Mucosa of stomach (tissue), 1 donor: ENCODE data around the gene OR10H5.
"Not testable (repeated sequence)": the region's sequence is repeated elsewhere in the genome, so short reads cannot be mapped to it uniquely, and the experiment has no call there.

Experiments used
- H3K27me3 ChIP-seq: one replicate; pipeline ENCODE4 v1.7.0; 2013; ENCODE audit warnings: mild to moderate bottlenecking, low read length; ENCODE audit not compliant: control insufficient read depth, insufficient read depth
- H3K36me3 ChIP-seq: one replicate; pipeline ENCODE4 v1.7.0; 2013; ENCODE audit warnings: low read length; ENCODE audit not compliant: control insufficient read depth, insufficient read depth
- H3K4me1 ChIP-seq: one replicate; pipeline ENCODE4 v1.7.0; 2013; ENCODE audit warnings: mild to moderate bottlenecking, low read length; ENCODE audit not compliant: control insufficient read depth, insufficient read depth
- H3K4me3 ChIP-seq: one replicate; pipeline ENCODE4 v1.7.0; 2013; ENCODE audit warnings: low read length
- H3K9ac ChIP-seq: one replicate; pipeline ENCODE4 v1.7.0; 2013; ENCODE audit warnings: mild to moderate bottlenecking, low read length, moderate library complexity
- H3K9me3 ChIP-seq: one replicate; pipeline ENCODE4 v1.7.0; 2013; ENCODE audit warnings: mild to moderate bottlenecking, low read length, moderate library complexity; ENCODE audit not compliant: control insufficient read depth
- donor health status: Pancreatic carcinoma.

OR10H5 gene

DNA sequence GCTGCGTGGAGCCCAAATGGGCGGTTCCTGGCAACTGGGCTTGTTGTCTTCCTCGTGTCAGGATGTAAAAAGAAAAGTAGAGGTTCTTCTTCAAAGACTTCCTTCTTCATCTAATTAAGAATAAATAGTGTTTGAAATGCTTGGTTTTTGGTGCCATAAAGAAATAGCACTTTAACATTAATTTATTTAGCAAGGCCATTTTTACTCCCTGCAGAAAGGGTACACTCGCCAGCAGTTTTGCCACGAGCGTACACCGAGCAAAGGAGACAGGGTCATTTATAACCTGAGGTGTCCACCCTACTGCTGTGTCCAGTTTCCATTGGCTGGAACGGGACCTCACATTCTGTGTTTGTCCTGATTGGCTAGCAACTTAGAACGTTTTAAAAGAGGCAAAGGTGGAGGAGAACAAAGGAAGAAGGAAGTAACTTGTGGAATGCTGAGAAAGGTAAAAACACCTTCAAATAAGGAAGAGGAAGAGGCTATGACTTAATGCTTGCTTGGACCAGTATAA is 49.8 kb downstream of the OR10H5 start:
- Histone ChIP-seq H3K36me3 (no peaks in the 10 kb centered on the region), H3K9me3 (no peaks in the 10 kb centered on the region), H3K27me3 (no peaks in the 10 kb centered on the region), H3K4me1 (peaks cover 13% of the 10 kb centered on the region), H3K9ac (peak overlapping the region; percentile 99), H3K4me3 (peak overlapping the region; percentile 86)

DNA sequence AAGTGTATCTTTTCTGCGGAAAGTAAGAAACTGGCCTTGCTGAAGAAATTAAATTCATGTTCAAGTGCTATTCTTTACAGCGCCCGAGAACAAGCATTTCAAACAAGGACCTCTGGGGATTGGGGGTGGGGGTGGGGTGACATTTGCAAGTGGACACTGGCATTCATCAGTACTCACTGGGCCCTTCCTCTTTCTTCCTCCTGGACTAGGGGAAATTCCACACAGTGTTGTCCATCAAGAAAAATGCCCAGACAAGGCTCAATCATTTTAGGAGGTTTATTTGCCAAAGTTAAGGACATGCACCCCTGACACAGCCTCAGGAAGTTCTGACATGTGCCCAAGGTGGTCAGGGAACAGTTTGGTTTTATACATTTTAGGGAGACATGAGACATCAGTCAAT is 50.9 kb downstream of the OR10H5 start:
- Histone ChIP-seq H3K9ac (no peak overlapping the region), H3K27me3 (no peaks in the 10 kb centered on the region), H3K9me3 (no peaks in the 10 kb centered on the region), H3K4me1 (peaks cover 13% of the 10 kb centered on the region), H3K36me3 (no peaks in the 10 kb centered on the region), H3K4me3 (no peak overlapping the region)

DNA sequence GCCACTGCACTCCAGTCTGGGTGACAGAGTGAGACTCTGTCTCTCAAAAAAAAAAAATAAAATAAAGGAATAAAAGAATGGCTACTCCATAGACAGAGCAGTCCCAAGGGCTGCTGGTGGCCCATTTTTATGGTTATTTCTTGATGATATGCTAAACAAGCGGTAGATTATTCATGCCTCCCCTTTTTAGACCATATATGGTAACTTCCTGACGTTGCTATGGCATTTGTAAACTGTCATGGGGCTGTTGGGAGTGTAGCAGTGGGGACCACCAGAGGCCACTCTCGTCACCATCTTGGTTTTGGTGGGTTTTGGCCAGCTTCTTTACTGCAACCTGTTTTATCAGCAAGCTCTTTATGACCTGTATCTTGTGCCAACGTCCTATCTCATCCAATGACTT is 52.4 kb downstream of the OR10H5 start:
- not testable (repeated sequence) for H3K9me3 ChIP-seq, H3K9ac ChIP-seq, H3K36me3 ChIP-seq, H3K4me3 ChIP-seq, H3K27me3 ChIP-seq
- peaks cover 13% of the 10 kb centered on the region for H3K4me1 ChIP-seq

- no peaks in the 10 kb centered on the region for H3K36me3 ChIP-seq
- H3K9ac ChIP-seq = no peak overlapping the region
Observed at GRCh38 chr19:15840833-15841232, 53.4 kb downstream of the OR10H5 start.

GRCh38 chr19:15841875-15842569 is 54.6 kb downstream of the OR10H5 start:
- no peaks in the 10 kb centered on the region for H3K27me3 ChIP-seq
- H3K9me3 ChIP-seq = no peaks in the 10 kb centered on the region
- H3K9ac ChIP-seq = no peak overlapping the region
- no peaks in the 10 kb centered on the region for H3K36me3 ChIP-seq
- peaks cover 8% of the 10 kb centered on the region for H3K4me1 ChIP-seq
- no peak overlapping the region for H3K4me3 ChIP-seq

More at GRCh38 chr19:15840833-15841232, 53.4 kb downstream of the OR10H5 start:
- no peak overlapping the region for H3K4me3 ChIP-seq
- peaks cover 10% of the 10 kb centered on the region for H3K4me1 ChIP-seq
- no peaks in the 10 kb centered on the region for H3K9me3 ChIP-seq
- no peaks in the 10 kb centered on the region for H3K27me3 ChIP-seq

DNA sequence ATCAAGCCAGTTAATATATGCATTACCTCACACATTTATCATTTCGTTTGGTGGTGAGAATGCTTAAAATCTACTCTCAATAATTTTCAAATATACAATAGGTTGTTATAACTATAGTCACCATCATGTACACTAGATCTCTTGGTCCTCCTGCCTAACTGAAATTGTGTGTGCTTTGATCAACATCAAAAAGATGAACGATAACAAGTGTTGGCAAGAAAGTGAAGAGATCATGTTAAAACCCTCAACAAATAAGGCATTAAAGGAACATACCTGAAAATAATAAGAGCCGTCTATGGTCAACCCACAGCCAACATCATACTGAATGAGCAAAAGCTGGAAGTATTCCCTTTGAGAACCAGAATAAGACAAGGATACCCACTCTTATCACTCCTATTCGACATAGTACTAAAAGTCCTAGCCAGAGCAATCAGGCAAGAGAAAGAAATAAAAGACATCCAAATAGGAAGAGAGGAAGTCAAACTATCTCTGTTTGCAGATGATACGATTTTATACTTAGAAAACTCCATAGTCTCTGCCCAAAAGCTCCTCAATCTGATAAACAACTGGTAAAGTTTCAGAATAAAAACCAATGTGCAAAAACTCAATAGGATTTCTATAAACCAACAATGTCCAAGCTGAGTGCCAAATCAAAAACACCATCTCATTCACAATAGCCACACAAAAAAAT is 55.9 kb downstream of the OR10H5 start:
- Histone ChIP-seq H3K27me3 (no peaks in the 10 kb centered on the region), H3K4me3 (no peak overlapping the region), H3K36me3 (no peaks in the 10 kb centered on the region), H3K9me3 (no peaks in the 10 kb centered on the region), H3K9ac (no peak overlapping the region), H3K4me1 (peaks cover 3% of the 10 kb centered on the region)

GRCh38 chr19:15843894-15844222 is 56.4 kb downstream of the OR10H5 start:
- H3K36me3 ChIP-seq, H3K9ac ChIP-seq, H3K4me3 ChIP-seq, H3K9me3 ChIP-seq, H3K4me1 ChIP-seq, H3K27me3 ChIP-seq: not testable (repeated sequence)

GRCh38 chr19:15846923-15847322 is 59.5 kb downstream of the OR10H5 start:
- H3K9ac ChIP-seq = no peak overlapping the region
- no peaks in the 10 kb centered on the region for H3K27me3 ChIP-seq
- H3K9me3 ChIP-seq = no peaks in the 10 kb centered on the region
- H3K4me3 ChIP-seq = no peak overlapping the region
- no peaks in the 10 kb centered on the region for H3K4me1 ChIP-seq
- no peaks in the 10 kb centered on the region for H3K36me3 ChIP-seq

DNA sequence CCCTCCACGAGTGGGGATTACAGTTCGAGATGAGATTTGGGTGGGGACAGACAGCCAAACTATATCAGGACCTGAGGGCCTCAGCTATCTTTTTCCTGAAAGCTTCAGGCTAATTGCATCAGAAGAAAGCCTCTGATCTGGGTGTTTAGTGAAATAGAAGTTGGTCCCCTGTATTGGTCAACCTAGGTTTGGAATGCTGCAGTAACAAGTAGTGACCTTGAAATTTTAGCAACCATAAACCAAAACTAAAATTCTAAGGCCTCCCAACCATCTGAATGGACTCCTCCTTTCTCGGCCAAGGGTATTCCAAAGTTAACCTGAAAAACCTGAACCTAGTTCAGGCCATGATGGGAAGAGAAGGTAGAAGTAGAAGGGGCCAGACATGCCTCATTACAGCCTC is 62.9 kb downstream of the OR10H5 start:
- no peak overlapping the region for H3K4me3 ChIP-seq
- no peaks in the 10 kb centered on the region for H3K9me3 ChIP-seq
- no peaks in the 10 kb centered on the region for H3K4me1 ChIP-seq
- H3K36me3 ChIP-seq = no peaks in the 10 kb centered on the region
- H3K9ac ChIP-seq = no peak overlapping the region
- H3K27me3 ChIP-seq = no peaks in the 10 kb centered on the region
